Renal cortex interstitium (tissue), 11 donors: ENCODE data around the gene CLSTN3. TPM values are rescaled to one million over a fixed set of nuclear protein-coding genes. Genes with fewer than 3 reads are reported as not detected.

Experiments used
- DNase-seq, 11 donors: peaks; one replicate each; pipeline ENCODE4 v3.0.0-alpha.2; 2013; ENCODE audit warnings: low read depth in 9 of 11, low spot score in 4 of 11; ENCODE audit errors: extremely low read depth in 1 of 11
- polyA plus RNA-seq, 3 donors: library from polyadenylated mRNA; unstranded; fragments of 120-200 nt; gene quantifications; one replicate each; pipeline ENCODE4 v1.2.1, GENCODE V29; 2013; ENCODE audit not compliant: insufficient read length in 3 of 3

The CLSTN3 gene
- polyA plus RNA-seq, 3 donors = 93.0 to 112 (median 106) TPM

DNA sequence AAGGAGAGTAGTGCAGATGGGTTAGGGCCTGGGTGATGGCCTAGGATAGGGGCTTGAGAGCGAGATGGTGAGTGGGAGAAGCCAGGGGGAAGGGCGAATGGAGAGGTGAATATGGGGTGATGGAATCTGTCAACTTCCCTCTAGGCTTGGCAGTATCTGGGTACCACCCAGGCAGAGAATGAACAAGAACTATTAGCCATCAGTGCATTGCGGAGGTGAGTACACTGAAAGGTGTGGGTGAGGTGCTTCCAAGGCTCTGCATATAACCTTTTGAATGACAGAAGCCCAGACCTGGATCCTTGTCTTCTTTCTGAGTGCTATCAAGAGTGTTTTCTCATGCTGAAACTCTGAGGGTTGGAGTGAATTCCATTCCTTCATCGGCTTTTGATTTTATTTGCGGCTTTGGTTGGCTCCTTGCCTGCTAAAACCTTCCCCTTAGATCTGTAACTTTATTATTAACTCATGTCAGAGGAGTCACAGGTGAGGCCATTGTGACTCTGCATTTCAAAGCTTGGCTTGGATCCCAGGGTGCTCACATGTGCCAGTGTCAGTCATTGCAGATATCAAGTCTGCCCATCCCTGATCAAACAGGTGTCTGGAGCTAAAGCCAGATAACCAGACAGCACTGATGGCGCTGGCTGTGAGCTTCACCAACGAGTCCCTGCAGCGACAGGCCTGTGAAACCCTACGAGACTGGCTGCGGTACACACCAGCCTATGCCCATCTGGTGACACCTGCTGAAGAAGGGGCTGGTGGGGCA, 77.9 kb downstream of the CLSTN3 start:
- DNase-seq = no peak

Other genes starting within 250 kb of the CLSTN3 start
- 10 to 100 TPM; 18.4 to 21.8 (median 21.7) TPM for gene LRRC23, start 225.5 kb upstream of the CLSTN3 start, polyA plus RNA-seq
- gene ENO2, start 215.8 kb upstream of the CLSTN3 start, polyA plus RNA-seq = 10 to 100 TPM; 12.7 to 25.7 (median 13.5) TPM
- 100 to 1,000 TPM in 2 of 3 donors, 10 to 100 TPM in 1; 91.9 to 142 (median 139) TPM for gene ATN1, start 202.4 kb upstream of the CLSTN3 start, polyA plus RNA-seq
- not detected for gene RNU7-1, start 186.6 kb upstream of the CLSTN3 start, polyA plus RNA-seq
- 100 to 1,000 TPM; 131 to 205 (median 154) TPM for gene C12orf57, start 186.3 kb upstream of the CLSTN3 start, polyA plus RNA-seq
- 10 to 100 TPM; 18.7 to 27.0 (median 22.3) TPM for gene PTPN6, start 179.0 kb upstream of the CLSTN3 start, polyA plus RNA-seq
- 100 to 1,000 TPM; 256 to 296 (median 267) TPM for gene PHB2, start 159.7 kb upstream of the CLSTN3 start, polyA plus RNA-seq
- gene EMG1, start 159.5 kb upstream of the CLSTN3 start, polyA plus RNA-seq = 10 to 100 TPM; 43.4 to 53.0 (median 50.7) TPM
- gene LPCAT3, start 111.9 kb upstream of the CLSTN3 start, polyA plus RNA-seq = 10 to 100 TPM; 59.1 to 62.3 (median 61.5) TPM
- gene C1S, start 69.7 kb upstream of the CLSTN3 start, polyA plus RNA-seq = 10 to 100 TPM; 48.0 to 66.1 (median 48.1) TPM
- gene C1R, start 37.9 kb upstream of the CLSTN3 start, polyA plus RNA-seq = 10 to 100 TPM; 40.9 to 56.1 (median 43.6) TPM
- 10 to 100 TPM; 34.0 to 47.8 (median 35.1) TPM for gene C1RL, start 21.2 kb upstream of the CLSTN3 start, polyA plus RNA-seq
- gene RBP5, start 1.5 kb upstream of the CLSTN3 start, polyA plus RNA-seq = 10 to 100 TPM; 41.9 to 72.7 (median 55.5) TPM
- gene PEX5, start 59.3 kb downstream of the CLSTN3 start, polyA plus RNA-seq = 10 to 100 TPM; 44.5 to 54.5 (median 50.9) TPM
- under 1 TPM in 1 of 3 donors, not detected in 2; 0.17 TPM for gene ACSM4, start 173.7 kb downstream of the CLSTN3 start, polyA plus RNA-seq